Activated CD4-positive, alpha-beta T cell treated with anti-CD3 and anti-CD28 coated beads, Interleukin-2, amount 10 ng/mL, durations not matched to agents 7 days and 5 days (primary cell): ENCODE measurements around the gene OTC. TPM values are rescaled to one million over a fixed set of nuclear protein-coding genes. Genes with fewer than 3 reads are reported as not detected.

Experiments
- CTCF ChIA-PET: fragments of 350-600 bp; sonication (Branson Sonifier 250); formaldehyde crosslinking; loops from one replicate; lab custom pipeline; 2021; ENCODE audit warnings: antibody characterized with exemption; lab: Charles Lee
- POLR2A ChIA-PET: fragments of 350-600 bp; sonication (Branson Sonifier 250); formaldehyde crosslinking; loops from one replicate; lab custom pipeline; 2021; ENCODE audit warnings: antibody characterized with exemption; lab: Charles Lee
- DNase-seq: peaks from one replicate; pipeline ENCODE4 v3.0.0-alpha.2; 2020
- H3K27ac Mint-ChIP-seq: one replicate; pipeline ENCODE4 v1.8.0; 2021; ENCODE audit warnings: mild to moderate bottlenecking, moderate library complexity, mixed read lengths
- H3K27me3 Mint-ChIP-seq: one replicate; pipeline ENCODE4 v1.8.0; 2021; ENCODE audit warnings: mixed read lengths
- H3K36me3 Mint-ChIP-seq: one replicate; pipeline ENCODE4 v1.8.0; 2021; ENCODE audit warnings: low read depth, mixed read lengths
- H3K4me1 Mint-ChIP-seq: one replicate; pipeline ENCODE4 v1.8.0; 2021; ENCODE audit warnings: mixed read lengths
- H3K4me3 Mint-ChIP-seq: one replicate; pipeline ENCODE4 v1.8.0; 2021; ENCODE audit warnings: mild to moderate bottlenecking, moderate library complexity, mixed read lengths
- H3K9me3 Mint-ChIP-seq: one replicate; pipeline ENCODE4 v1.8.0; 2021; ENCODE audit warnings: mixed read lengths
- total RNA-seq, 2 experiments: library from RNA; stranded (reverse); gene quantifications; one replicate each; pipeline ENCODE4 v1.2.3, GENCODE V29; 2021

OTC gene
- total RNA-seq, 2 experiments from 2014 or later, result not detected

DNA sequence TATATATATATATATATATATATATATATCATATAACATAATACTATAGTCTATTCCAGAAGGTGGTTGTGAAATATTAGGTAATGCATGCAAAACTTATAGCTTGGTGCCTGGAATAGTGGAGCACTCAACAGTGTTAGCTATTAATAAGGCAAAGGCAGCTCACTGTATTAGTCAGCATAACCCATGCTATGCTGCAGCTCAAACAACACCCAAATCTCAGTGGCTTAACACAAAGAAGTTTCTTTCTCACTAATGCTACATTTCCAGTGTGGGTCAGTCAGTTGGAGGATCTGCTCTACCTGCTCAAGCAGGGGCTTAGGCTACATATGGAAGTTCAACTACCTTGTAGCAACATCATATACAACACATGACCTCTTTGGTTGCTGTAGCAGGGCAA, 19.9 kb upstream of the OTC start:
- ChIA-PET CTCF (interaction anchor here (0.8 to 0.9 kb wide), 2 partner anchors 10 to 121 kb away, joined by 3 read pairs; no protein-coding TSS in a partner anchor), POLR2A (no interaction called here)
- DNase-seq, result no peak
- no peak overlapping the region for H3K4me3 Mint-ChIP-seq
- H3K27ac Mint-ChIP-seq, result no peak overlapping the region
- peaks cover 9% of the 10 kb centered on the region for H3K4me1 Mint-ChIP-seq
- H3K36me3 Mint-ChIP-seq, result no peaks in the 10 kb centered on the region
- peaks cover 2% of the 10 kb centered on the region for H3K27me3 Mint-ChIP-seq
- no peaks in the 10 kb centered on the region for H3K9me3 Mint-ChIP-seq

DNA sequence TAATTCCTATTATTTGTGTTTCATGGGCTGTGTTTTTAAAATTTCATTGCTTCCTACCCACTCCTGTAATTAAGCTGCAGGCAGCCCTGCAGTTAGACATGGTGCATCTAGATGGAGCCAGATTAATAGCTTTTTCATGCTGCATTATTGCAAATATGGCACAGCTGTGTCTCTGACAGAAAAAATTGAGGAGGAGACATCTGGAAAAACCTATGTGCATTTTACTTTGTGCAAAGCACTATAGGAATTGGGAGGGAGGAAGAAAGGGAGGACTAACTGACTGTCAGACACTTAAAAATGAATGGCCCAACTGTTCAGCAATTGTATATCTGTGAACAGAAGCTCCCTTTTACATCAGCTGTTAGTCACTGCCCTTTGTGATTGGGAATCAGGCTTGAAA, 17.0 kb upstream of the OTC start:
- no peak for DNase-seq
- ChIA-PET CTCF (no interaction called here), POLR2A (no interaction called here)
- Mint-ChIP-seq H3K27me3 (peaks cover 2% of the 10 kb centered on the region), H3K4me3 (no peak overlapping the region), H3K27ac (no peak overlapping the region), H3K36me3 (no peaks in the 10 kb centered on the region), H3K9me3 (no peaks in the 10 kb centered on the region), H3K4me1 (no peaks in the 10 kb centered on the region)

DNA sequence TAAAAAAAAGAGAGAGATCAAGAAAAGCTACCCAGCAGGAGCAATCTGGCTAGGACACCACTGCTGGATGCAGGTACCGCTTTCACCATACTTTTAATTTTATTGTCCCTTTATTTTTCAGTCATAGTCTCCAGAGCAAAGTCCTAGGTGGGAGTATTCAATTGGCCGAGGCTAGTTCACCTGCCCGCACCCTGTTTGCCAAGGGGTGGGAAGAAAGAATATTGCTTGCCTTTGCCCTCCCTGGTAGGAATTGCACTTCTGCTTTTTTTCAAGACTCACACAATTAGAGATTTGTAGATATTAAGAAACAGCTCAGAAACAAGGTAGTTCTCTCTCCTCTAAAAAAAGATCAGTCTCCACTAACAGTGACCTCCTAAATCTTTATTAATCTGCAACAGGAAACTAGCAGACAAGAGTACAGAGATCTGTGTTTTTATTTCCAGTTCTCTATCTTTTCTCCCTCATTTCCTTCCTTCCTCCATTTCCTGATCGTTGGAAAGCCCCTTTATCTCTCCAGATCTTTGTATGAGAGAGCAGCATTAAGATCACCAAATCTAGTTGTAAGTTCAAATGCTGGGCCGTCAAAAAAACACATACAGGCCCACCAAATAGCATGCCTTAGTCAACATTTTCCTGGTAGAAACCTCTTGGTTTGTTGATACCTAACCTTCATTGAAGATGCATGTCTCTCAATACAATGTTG, 15.7 kb upstream of the OTC start:
- Mint-ChIP-seq H3K27me3 (peaks cover 2% of the 10 kb centered on the region), H3K4me3 (no peak overlapping the region), H3K27ac (no peak overlapping the region), H3K4me1 (no peaks in the 10 kb centered on the region), H3K36me3 (no peaks in the 10 kb centered on the region), H3K9me3 (no peaks in the 10 kb centered on the region)
- ChIA-PET CTCF (interaction anchor here (0.7 kb wide), 1 partner anchor 10 kb away, joined by 3 read pairs; the partner anchor contains the start of gene RPGR), POLR2A (no interaction called here)
- no peak for DNase-seq

GRCh38 chrX:38341442-38341841, 11.0 kb upstream of the OTC start:
- Mint-ChIP-seq H3K36me3 (no peaks in the 10 kb centered on the region), H3K9me3 (no peaks in the 10 kb centered on the region), H3K4me3 (no peak overlapping the region), H3K27me3 (peaks cover 1% of the 10 kb centered on the region), H3K27ac (no peak overlapping the region), H3K4me1 (no peaks in the 10 kb centered on the region)
- DNase-seq, result no peak
- CTCF ChIA-PET, result no interaction called here
- POLR2A ChIA-PET, result no interaction called here

GRCh38 chrX:38342853-38343778, 9.3 kb upstream of the OTC start:
- Mint-ChIP-seq H3K36me3 (no peaks in the 10 kb centered on the region), H3K4me1 (no peaks in the 10 kb centered on the region), H3K4me3 (no peak overlapping the region), H3K27me3 (peaks cover 5% of the 10 kb centered on the region), H3K27ac (no peak overlapping the region), H3K9me3 (no peaks in the 10 kb centered on the region)
- ChIA-PET POLR2A (no interaction called here), CTCF (interaction anchor here (0.6 kb wide), 1 partner anchor 12 kb away, joined by 3 read pairs; no protein-coding TSS in a partner anchor)
- DNase-seq, result no peak

DNA sequence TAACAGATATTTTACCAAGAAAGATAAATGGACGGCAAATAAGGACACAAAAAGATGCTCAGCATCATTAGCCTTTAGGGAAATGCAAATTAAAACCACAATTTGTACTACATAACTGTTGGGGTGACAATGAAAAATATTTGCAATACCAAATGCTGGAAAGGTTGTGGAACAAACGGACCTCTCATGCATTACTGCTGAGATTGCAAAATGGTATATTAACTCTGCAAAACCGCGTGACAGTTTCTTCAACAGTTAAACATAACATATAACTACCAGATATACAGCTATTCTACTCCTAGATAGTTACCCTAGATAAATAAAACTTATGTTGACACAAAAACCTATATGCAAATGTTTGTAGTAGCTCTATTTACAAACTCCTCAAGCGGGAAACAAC, 6.3 kb upstream of the OTC start:
- DNase-seq, result no peak
- Mint-ChIP-seq H3K4me3 (no peak overlapping the region), H3K9me3 (no peaks in the 10 kb centered on the region), H3K27me3 (peaks cover 6% of the 10 kb centered on the region), H3K36me3 (no peaks in the 10 kb centered on the region), H3K27ac (no peak overlapping the region), H3K4me1 (no peaks in the 10 kb centered on the region)
- POLR2A ChIA-PET, result no interaction called here
- CTCF ChIA-PET, result no interaction called here

DNA sequence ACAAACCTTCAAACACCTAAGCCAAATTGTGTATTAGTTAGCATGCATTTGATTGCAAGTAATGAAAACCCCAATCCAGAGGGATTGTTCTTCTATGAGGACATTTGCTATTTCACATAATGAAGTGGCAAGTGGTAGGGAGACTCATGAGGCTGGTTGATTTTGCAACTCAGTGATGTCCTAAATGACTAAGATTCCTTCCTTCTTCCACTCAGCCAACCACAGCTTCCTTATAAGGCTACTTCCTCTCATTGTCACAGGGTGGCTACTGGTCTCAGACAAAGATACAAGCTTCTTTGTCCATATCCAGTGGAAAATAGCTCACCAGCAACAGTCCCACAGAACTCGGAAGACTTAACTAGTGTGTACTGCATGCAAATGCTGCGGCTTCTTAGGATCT, 5.3 kb upstream of the OTC start:
- Mint-ChIP-seq H3K36me3 (no peaks in the 10 kb centered on the region), H3K27me3 (peaks cover 6% of the 10 kb centered on the region), H3K4me3 (no peak overlapping the region), H3K9me3 (no peaks in the 10 kb centered on the region), H3K27ac (no peak overlapping the region), H3K4me1 (no peaks in the 10 kb centered on the region)
- ChIA-PET CTCF (no interaction called here), POLR2A (no interaction called here)
- DNase-seq, result no peak

DNA sequence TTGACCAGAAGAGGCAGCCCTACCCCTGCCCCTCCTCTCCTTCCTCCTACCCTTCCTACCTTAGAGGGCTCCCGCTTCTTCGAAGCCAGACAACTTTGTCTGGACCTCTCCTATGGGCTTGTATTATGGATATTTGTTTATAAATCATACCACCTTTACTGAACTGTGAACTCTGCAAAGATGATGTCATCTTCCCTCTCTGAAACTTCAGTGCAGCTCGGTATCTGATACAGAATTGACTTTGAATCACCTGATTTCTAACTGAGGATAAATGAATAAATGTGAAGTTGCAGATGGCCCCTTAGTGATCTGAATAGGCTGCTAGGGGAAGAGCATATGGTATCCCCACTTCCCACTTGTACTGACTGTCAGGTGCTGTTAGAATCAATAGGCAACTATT, 1.1 kb upstream of the OTC start:
- Mint-ChIP-seq H3K27me3 (peaks cover 5% of the 10 kb centered on the region), H3K27ac (no peak overlapping the region), H3K9me3 (no peaks in the 10 kb centered on the region), H3K4me1 (no peaks in the 10 kb centered on the region), H3K4me3 (no peak overlapping the region), H3K36me3 (no peaks in the 10 kb centered on the region)
- no peak for DNase-seq
- CTCF ChIA-PET, result no interaction called here
- POLR2A ChIA-PET, result no interaction called here

- Mint-ChIP-seq H3K27me3 (no peaks in the 10 kb centered on the region), H3K4me1 (no peaks in the 10 kb centered on the region), H3K36me3 (no peaks in the 10 kb centered on the region), H3K27ac (no peak overlapping the region), H3K9me3 (no peaks in the 10 kb centered on the region), H3K4me3 (no peak overlapping the region)
- no peak for DNase-seq
- CTCF ChIA-PET, result no interaction called here
- POLR2A ChIA-PET, result no interaction called here
Observed at GRCh38 chrX:38356401-38356800, 4.0 kb downstream of the OTC start.

DNA sequence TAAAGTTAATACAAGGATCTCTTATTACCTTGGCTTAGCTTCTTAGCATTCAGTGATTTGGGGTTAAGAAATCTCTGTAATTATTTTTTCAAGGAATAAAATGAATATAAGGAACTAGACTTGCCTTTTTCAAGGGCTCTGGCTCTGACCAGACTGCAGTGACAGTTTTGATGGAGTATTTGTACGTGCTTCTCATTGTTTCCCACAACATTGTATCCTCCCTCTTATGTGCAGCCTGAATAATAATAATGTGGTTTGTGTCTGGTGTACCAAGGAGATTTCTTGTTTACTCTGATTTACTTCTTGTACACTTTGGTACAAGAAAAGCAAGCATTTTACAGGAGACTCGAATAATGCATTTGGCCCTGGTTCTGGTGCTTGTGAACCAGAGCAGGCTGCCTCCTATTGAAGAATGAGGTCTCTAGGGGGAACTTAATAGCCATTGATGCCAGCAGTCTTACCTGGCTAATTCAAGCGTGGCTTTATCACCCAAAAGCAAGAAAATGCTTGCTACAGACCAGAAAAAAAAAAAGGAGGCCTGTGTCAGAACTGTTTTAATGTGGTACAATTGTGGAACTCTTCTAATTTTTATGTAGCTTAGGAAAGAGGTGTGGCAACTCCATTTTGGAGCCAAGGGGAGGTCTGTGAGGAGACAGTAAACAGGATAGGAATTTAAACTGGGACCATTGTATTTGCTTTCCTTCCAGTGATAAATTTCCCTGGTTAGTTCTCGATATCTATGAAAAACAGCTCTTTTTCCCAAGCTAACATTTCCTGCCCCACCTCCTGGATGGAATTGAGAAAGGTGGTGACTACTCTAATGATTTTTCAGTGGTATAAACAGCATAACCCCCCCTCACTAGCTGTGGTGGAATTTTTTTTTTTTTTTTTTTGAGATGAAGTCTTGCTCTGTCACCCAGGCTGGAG, 5.6 kb downstream of the OTC start:
- H3K36me3 Mint-ChIP-seq, result no peaks in the 10 kb centered on the region
- H3K4me3 Mint-ChIP-seq, result no peak overlapping the region
- DNase-seq, result no peak
- H3K27ac Mint-ChIP-seq, result no peak overlapping the region
- H3K4me1 Mint-ChIP-seq, result no peaks in the 10 kb centered on the region
- POLR2A ChIA-PET, result no interaction called here
- CTCF ChIA-PET, result no interaction called here
- peaks cover 2% of the 10 kb centered on the region for H3K27me3 Mint-ChIP-seq
- no peaks in the 10 kb centered on the region for H3K9me3 Mint-ChIP-seq

DNA sequence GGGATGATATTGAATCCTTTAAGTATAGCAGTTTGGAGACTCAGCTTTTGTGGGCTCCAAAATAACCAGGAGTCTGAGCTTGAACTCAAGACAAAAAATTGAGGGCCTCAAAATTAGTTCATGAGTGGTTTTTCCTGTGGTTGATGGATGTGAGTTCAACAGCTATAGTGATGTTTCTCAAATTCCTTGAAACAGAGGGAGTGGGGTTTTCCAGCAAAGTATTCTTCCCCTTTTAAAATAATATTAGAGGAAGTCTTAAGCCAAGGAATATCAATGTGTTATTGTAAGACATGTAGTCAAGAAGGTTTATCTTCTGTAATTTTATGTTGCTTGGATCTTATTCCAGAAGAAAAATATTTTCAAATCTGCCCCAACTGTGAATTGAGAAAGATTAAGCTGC, 10.6 kb downstream of the OTC start:
- Mint-ChIP-seq H3K4me3 (no peak overlapping the region), H3K27me3 (peaks cover 2% of the 10 kb centered on the region), H3K9me3 (no peaks in the 10 kb centered on the region), H3K36me3 (no peaks in the 10 kb centered on the region), H3K4me1 (no peaks in the 10 kb centered on the region), H3K27ac (no peak overlapping the region)
- CTCF ChIA-PET, result no interaction called here
- POLR2A ChIA-PET, result no interaction called here
- no peak for DNase-seq

- CTCF ChIA-PET, result interaction anchor here (0.7 kb wide), 1 partner anchor 694 kb away, joined by 4 read pairs; no protein-coding TSS in a partner anchor
Observed at GRCh38 chrX:38365954-38366353, 13.6 kb downstream of the OTC start.

More at GRCh38 chrX:38365954-38366353, 13.6 kb downstream of the OTC start:
- Mint-ChIP-seq H3K36me3 (no peaks in the 10 kb centered on the region), H3K27ac (no peak overlapping the region), H3K9me3 (no peaks in the 10 kb centered on the region), H3K27me3 (peaks cover 2% of the 10 kb centered on the region), H3K4me1 (no peaks in the 10 kb centered on the region), H3K4me3 (no peak overlapping the region)
- POLR2A ChIA-PET, result no interaction called here
- no peak for DNase-seq
